SW 1271 (cell line): ENCODE results near the gene PALM.
A peak's percentile ranks its signal among the peaks of the same experiment; 100 is the strongest.
"Not testable (repeated sequence)": the region's sequence is repeated elsewhere in the genome, so short reads cannot be mapped to it uniquely, and the experiment has no call there.

Source experiments
- DNase-seq, 2 experiments: peaks; one replicate each; lab custom pipeline; 2025; lab: John Stamatoyannopoulos, UW

Gene PALM

DNA sequence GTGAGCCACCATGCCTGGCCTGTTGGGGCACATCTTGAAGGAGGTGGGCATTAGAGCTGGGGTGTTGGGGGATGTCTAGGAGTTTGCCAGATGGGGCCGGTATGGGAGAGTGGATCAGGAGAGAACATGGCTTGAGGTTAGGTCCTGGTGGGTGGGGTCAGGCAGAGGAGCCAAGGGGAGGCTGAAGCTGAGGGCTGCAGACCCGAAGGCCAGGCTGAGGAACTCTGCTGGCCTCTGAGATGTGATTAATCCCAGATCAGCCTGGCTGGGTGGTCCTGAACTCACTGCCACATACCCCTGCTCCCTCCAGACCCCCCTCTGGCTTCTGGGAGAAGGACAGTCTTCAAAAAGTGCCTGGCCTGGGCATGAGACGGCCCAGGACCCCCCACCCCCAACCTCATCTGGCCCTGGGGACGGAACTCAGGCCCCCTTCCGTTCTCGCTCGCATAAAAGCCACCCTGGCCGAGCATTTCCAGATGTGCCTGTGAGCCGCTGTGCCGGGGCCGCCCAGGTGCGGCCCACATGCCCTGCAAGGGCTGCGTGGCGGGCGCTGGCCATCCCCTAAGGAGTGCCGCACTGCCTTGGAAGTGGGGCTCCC is 29.8 kb upstream of the PALM start:
- no peak for DNase-seq

GRCh38 chr19:679418-680286 is 29.1 kb upstream of the PALM start:
- peak in 1 of 2 experiments; percentile 34 for DNase-seq

- peak; percentile 89 to 94 for DNase-seq
These were observed 28.3 kb upstream of the PALM start for GRCh38 chr19:680287-681028.

DNA sequence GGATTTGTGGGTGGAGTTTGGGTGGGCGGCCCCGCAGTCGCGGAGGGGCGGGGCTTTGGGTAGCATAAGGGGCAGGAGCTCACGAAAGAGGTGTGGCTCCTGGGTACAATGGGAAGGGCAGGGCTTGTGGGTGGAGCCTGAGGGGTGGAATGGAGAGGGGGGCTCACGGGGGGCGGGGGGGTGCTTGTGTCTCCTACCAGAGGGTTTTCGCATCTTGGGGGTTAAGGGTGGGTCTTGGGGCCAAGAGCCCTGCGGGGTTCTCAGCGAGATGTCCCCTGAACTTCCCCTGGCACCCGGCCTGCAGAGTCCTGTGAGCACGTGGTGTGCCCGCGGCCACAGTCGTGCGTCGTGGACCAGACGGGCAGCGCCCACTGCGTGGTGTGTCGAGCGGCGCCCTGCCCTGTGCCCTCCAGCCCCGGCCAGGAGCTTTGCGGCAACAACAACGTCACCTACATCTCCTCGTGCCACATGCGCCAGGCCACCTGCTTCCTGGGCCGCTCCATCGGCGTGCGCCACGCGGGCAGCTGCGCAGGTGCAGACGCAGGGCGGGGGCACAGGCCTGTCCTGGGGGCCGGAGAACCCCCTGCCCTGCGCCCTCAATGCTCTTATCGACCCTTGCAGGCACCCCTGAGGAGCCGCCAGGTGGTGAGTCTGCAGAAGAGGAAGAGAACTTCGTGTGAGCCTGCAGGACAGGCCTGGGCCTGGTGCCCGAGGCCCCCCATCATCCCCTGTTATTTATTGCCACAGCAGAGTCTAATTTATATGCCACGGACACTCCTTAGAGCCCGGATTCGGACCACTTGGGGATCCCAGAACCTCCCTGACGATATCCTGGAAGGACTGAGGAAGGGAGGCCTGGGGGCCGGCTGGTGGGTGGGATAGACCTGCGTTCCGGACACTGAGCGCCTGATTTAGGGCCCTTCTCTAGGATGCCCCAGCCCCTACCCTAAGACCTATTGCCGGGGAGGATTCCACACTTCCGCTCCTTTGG is 27.4 kb upstream of the PALM start:
- no peak for DNase-seq

DNA sequence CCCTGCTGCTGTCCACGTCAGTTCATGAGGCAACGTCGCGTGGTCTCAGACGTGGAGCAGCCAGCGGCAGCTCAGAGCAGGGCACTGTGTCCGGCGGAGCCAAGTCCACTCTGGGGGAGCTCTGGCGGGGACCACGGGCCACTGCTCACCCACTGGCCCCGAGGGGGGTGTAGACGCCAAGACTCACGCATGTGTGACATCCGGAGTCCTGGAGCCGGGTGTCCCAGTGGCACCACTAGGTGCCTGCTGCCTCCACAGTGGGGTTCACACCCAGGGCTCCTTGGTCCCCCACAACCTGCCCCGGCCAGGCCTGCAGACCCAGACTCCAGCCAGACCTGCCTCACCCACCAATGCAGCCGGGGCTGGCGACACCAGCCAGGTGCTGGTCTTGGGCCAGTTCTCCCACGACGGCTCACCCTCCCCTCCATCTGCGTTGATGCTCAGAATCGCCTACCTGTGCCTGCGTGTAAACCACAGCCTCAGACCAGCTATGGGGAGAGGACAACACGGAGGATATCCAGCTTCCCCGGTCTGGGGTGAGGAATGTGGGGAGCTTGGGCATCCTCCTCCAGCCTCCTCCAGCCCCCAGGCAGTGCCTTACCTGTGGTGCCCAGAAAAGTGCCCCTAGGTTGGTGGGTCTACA is 25.9 kb upstream of the PALM start:
- no peak for DNase-seq

DNA sequence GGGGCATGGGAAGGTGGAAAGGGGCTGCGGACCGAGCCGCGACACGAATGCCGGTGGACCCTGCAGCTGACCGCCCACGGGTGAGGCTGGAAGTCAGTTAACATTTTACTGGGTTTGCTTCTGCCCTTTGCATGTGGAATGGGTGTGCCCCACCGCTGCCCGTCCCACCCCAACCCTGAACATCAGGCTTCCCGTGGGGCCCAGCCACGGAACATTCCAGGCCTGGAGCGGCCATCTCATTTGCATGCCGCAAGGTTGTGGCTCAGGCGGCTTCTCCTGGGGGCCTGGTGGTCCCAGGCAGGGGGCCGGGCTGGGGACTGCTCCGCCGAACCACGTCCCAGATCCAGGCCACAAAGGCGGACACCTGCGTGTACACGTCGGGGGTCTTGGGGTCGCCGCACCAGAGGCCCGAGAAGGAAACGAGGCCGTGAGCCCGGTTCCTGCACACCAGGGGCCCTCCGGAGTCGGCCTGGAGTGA is 23.2 kb upstream of the PALM start:
- DNase-seq = no peak

GRCh38 chr19:686589-687297 is 22.0 kb upstream of the PALM start:
- no peak for DNase-seq

GRCh38 chr19:687569-688166 is 21.1 kb upstream of the PALM start:
- DNase-seq = no peak

- no peak for DNase-seq
These were observed 20.5 kb upstream of the PALM start for GRCh38 chr19:688214-688613.

- no peak for DNase-seq
These were observed 19.7 kb upstream of the PALM start for GRCh38 chr19:688992-689391.

- no peak for DNase-seq
These were observed 18.5 kb upstream of the PALM start for GRCh38 chr19:690203-690602.

- no peak for DNase-seq
These were observed 14.0 kb upstream of the PALM start for GRCh38 chr19:694481-695351.

GRCh38 chr19:695352-695949 is 13.3 kb upstream of the PALM start, which contains the start of gene PRSS57:
Gene PRSS57 (minus strand): TSS chr19:695452. CDS start chr19:695430, 22 bp downstream.
- no peak for DNase-seq

- DNase-seq = not testable (repeated sequence)
These were observed 10.2 kb upstream of the PALM start for GRCh38 chr19:698529-698928.

- DNase-seq = not testable (repeated sequence)
These were observed 8.8 kb upstream of the PALM start for GRCh38 chr19:699885-700284.

DNA sequence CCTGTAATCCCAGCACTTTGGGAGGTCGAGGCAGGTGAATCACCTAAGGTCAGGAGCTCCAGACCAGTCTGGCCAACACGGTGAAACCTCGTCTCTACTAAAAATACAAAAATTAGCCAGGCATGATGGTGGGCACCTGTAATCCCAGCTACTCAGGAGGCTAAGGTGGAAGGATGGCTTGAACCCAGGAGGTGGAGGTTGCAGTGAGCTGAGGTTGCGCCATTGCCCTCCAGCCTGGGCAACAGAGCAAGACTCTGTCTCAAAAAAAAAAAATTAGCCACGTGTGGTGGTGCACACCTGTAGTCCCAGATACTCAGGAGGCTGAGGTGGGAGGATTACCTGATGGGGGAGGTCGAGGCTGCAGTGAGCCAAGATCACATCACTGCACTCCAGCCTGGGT is 5.9 kb upstream of the PALM start:
- not testable (repeated sequence) for DNase-seq

DNA sequence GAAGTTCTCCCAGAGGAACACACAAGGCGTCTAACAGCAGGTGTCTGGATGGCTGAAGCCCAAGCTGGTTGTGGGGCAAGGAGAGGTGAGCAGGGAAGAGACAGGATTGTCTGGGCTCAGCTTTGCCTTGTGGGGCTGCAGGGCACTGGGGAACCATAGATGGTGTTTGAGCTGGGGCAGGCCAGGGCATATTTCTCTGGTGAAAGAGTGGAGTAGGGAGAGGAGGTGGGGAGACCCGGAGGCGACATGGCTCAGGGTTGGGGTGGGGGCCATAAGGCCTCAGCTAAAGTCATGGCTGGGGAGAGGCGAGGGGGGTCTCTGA is 5.4 kb upstream of the PALM start:
- no peak for DNase-seq

GRCh38 chr19:703651-704446 is 4.9 kb upstream of the PALM start:
- no peak for DNase-seq
